PFSK-1 (cell line): ENCODE measurements around the gene VKORC1L1.

Experiments
- FOXP2 ChIP-seq: optimal IDR thresholded peaks from 2 replicates; pipeline ENCODE3; 2011; ENCODE audit warnings: borderline replicate concordance, control low read depth, inconsistent platforms; ENCODE audit not compliant: insufficient read depth; ENCODE audit errors: extremely low read length, extremely low read depth
- POLR2AphosphoS5 ChIP-seq: IDR thresholded peaks from 2 replicates; pipeline ENCODE4 v1.6.1; 2012; ENCODE audit warnings: low read depth, mild to moderate bottlenecking, control low read depth, low read length, moderate library complexity
- REST ChIP-seq, 2 experiments: IDR thresholded peaks; 2 replicates each; pipeline versions ENCODE4 v1.6.1 to v1.8.0; 2011 to 2012; ENCODE audit warnings: low read depth in 2 of 2, low read length in 2 of 2, control low read depth in 1 of 2, inconsistent platforms in 1 of 2, mild to moderate bottlenecking in 1 of 2, moderate library complexity in 1 of 2; ENCODE audit not compliant: insufficient read depth in 1 of 2
- SIN3A ChIP-seq: IDR thresholded peaks from 2 replicates; pipeline ENCODE4 v1.6.1; 2012; ENCODE audit warnings: mild to moderate bottlenecking, low read length, moderate library complexity, borderline replicate concordance; ENCODE audit not compliant: insufficient read depth
- TAF1 ChIP-seq: IDR thresholded peaks from 2 replicates; pipeline ENCODE4 v1.6.1; 2012; ENCODE audit warnings: low read length, control low read depth, borderline replicate concordance; ENCODE audit not compliant: insufficient read depth

The VKORC1L1 gene

GRCh38 chr7:65953890-65954450, 81.1 kb downstream of the VKORC1L1 start:
- no peak for TF ChIP-seq POLR2AphosphoS5
- no peak for TF ChIP-seq TAF1
- TF ChIP-seq SIN3A: no peak
- TF ChIP-seq FOXP2: no peak
- TF ChIP-seq REST (IDR thresholded peaks at IDR 0.05; ENCODE audit: insufficient read depth in 1 of 2, low read depth in 2 of 2, low read length in 2 of 2): no peak

- TF ChIP-seq REST (IDR thresholded peaks at IDR 0.05; ENCODE audit: insufficient read depth in 1 of 2, low read depth in 2 of 2, low read length in 2 of 2) (no peak), FOXP2 (no peak), SIN3A (no peak), TAF1 (no peak), POLR2AphosphoS5 (no peak)
Measured at GRCh38 chr7:65955718-65956117, 82.8 kb downstream of the VKORC1L1 start.

GRCh38 chr7:65960351-65961074, 87.6 kb downstream of the VKORC1L1 start:
- TF ChIP-seq TAF1: no peak
- no peak for TF ChIP-seq REST (IDR thresholded peaks at IDR 0.05; ENCODE audit: insufficient read depth in 1 of 2, low read depth in 2 of 2, low read length in 2 of 2)

GRCh38 chr7:65962033-65962432, 89.2 kb downstream of the VKORC1L1 start:
- no peak for TF ChIP-seq TAF1
- TF ChIP-seq SIN3A: no peak
- no peak for TF ChIP-seq FOXP2
- TF ChIP-seq POLR2AphosphoS5: no peak; the same call in 1 of the 2 replicates
- no peak for TF ChIP-seq REST (IDR thresholded peaks at IDR 0.05; ENCODE audit: insufficient read depth in 1 of 2, low read depth in 2 of 2, low read length in 2 of 2)

GRCh38 chr7:65966146-65966545, 93.3 kb downstream of the VKORC1L1 start:
- no peak for TF ChIP-seq REST (IDR thresholded peaks at IDR 0.05; ENCODE audit: insufficient read depth in 1 of 2, low read depth in 2 of 2, low read length in 2 of 2)
